Measurements from ENCODE around the gene MACROH2A1. TPM values are rescaled to one million over a fixed set of nuclear protein-coding genes. Genes with fewer than 3 reads are reported as not detected.

The MACROH2A1 gene
- total RNA-seq, 1 donor from 2014 or later, result 254 TPM

- Mint-ChIP-seq H3K4me3 (peak overlapping the region; percentile 91), H3K27ac (peak overlapping the region; percentile 82), H3K36me3 (peaks cover 3% of the 10 kb centered on the region), H3K9me3 (no peaks in the 10 kb centered on the region), H3K27me3 (peaks cover 7% of the 10 kb centered on the region), H3K4me1 (ENCODE audit: unreplicated experiment) (peaks cover 55% of the 10 kb centered on the region)
- no peak for DNase-seq (ENCODE audit: extremely low spot score, unreplicated experiment)
- no peak for TF ChIP-seq CTCF (conservative IDR thresholded peaks at IDR 0.05)
These were observed 724 bp downstream of the MACROH2A1 start for GRCh38 chr5:135398160-135398854.

GRCh38 chr5:135397084-135397483, 1.9 kb downstream of the MACROH2A1 start:
- Mint-ChIP-seq H3K9me3 (no peaks in the 10 kb centered on the region), H3K27ac (peak overlapping the region; percentile 82), H3K4me3 (peak overlapping the region; percentile 91), H3K4me1 (ENCODE audit: unreplicated experiment) (peaks cover 66% of the 10 kb centered on the region), H3K27me3 (peaks cover 7% of the 10 kb centered on the region), H3K36me3 (peaks cover 10% of the 10 kb centered on the region)
- no peak for TF ChIP-seq CTCF (conservative IDR thresholded peaks at IDR 0.05)
- DNase-seq (ENCODE audit: extremely low spot score, unreplicated experiment), result no peak

- H3K4me1 Mint-ChIP-seq (ENCODE audit: unreplicated experiment), result peaks cover 71% of the 10 kb centered on the region
- no peak for DNase-seq (ENCODE audit: extremely low spot score, unreplicated experiment)
- no peaks in the 10 kb centered on the region for H3K9me3 Mint-ChIP-seq
- H3K27me3 Mint-ChIP-seq, result peaks cover 7% of the 10 kb centered on the region
- no peak for TF ChIP-seq CTCF (conservative IDR thresholded peaks at IDR 0.05)
- peak overlapping the region; percentile 91 for H3K4me3 Mint-ChIP-seq
- peak overlapping the region; percentile 82 for H3K27ac Mint-ChIP-seq
- peaks cover 10% of the 10 kb centered on the region for H3K36me3 Mint-ChIP-seq
These were observed 2.5 kb downstream of the MACROH2A1 start for GRCh38 chr5:135396459-135397055.

GRCh38 chr5:135395866-135396265, 3.2 kb downstream of the MACROH2A1 start:
- Mint-ChIP-seq H3K27me3 (peaks cover 3% of the 10 kb centered on the region), H3K4me1 (ENCODE audit: unreplicated experiment) (peaks cover 70% of the 10 kb centered on the region), H3K27ac (peak overlapping the region; percentile 61), H3K36me3 (peaks cover 10% of the 10 kb centered on the region), H3K4me3 (peak overlapping the region; percentile 91), H3K9me3 (no peaks in the 10 kb centered on the region)
- no peak for TF ChIP-seq CTCF (conservative IDR thresholded peaks at IDR 0.05)
- DNase-seq (ENCODE audit: extremely low spot score, unreplicated experiment), result no peak

- no peak for DNase-seq (ENCODE audit: extremely low spot score, unreplicated experiment)
- Mint-ChIP-seq H3K27me3 (peaks cover 3% of the 10 kb centered on the region), H3K4me3 (peak overlapping the region; percentile 42), H3K4me1 (ENCODE audit: unreplicated experiment) (peaks cover 66% of the 10 kb centered on the region), H3K27ac (peak overlapping the region; percentile 61), H3K9me3 (no peaks in the 10 kb centered on the region), H3K36me3 (peaks cover 10% of the 10 kb centered on the region)
- TF ChIP-seq CTCF (conservative IDR thresholded peaks at IDR 0.05), result no peak
These were observed 3.6 kb downstream of the MACROH2A1 start for GRCh38 chr5:135395451-135395850.
